AG09319 (cell line): ENCODE results near the gene TSN.
A peak's percentile ranks its signal among the peaks of the same experiment; 100 is the strongest.

ENCODE experiments used
- DNase-seq: peaks from one replicate; pipeline ENCODE4 v3.0.0-alpha.2; 2010; ENCODE audit warnings: low read depth; ENCODE audit errors: extremely low read depth
- TF ChIP-seq, protein P1 (sequence below): IDR thresholded peaks from 2 replicates; pipeline ENCODE4 v1.5.1; 2011; ENCODE audit warnings: low read depth, mild to moderate bottlenecking, inconsistent platforms, low read length, moderate library complexity

The TSN gene

GRCh38 chr2:121716126-121716525 lies 39.3 kb upstream of the TSN start:
- TF ChIP-seq, protein P1, sequence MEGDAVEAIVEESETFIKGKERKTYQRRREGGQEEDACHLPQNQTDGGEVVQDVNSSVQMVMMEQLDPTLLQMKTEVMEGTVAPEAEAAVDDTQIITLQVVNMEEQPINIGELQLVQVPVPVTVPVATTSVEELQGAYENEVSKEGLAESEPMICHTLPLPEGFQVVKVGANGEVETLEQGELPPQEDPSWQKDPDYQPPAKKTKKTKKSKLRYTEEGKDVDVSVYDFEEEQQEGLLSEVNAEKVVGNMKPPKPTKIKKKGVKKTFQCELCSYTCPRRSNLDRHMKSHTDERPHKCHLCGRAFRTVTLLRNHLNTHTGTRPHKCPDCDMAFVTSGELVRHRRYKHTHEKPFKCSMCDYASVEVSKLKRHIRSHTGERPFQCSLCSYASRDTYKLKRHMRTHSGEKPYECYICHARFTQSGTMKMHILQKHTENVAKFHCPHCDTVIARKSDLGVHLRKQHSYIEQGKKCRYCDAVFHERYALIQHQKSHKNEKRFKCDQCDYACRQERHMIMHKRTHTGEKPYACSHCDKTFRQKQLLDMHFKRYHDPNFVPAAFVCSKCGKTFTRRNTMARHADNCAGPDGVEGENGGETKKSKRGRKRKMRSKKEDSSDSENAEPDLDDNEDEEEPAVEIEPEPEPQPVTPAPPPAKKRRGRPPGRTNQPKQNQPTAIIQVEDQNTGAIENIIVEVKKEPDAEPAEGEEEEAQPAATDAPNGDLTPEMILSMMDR, result no peak
- DNase-seq, result no peak

GRCh38 chr2:121717529-121717928 lies 37.9 kb upstream of the TSN start:
- TF ChIP-seq, protein P1, result no peak
- no peak for DNase-seq

- TF ChIP-seq, protein P1, result no peak
- peak; percentile 44 for DNase-seq
Measured at GRCh38 chr2:121721926-121722325, 33.5 kb upstream of the TSN start.

DNA sequence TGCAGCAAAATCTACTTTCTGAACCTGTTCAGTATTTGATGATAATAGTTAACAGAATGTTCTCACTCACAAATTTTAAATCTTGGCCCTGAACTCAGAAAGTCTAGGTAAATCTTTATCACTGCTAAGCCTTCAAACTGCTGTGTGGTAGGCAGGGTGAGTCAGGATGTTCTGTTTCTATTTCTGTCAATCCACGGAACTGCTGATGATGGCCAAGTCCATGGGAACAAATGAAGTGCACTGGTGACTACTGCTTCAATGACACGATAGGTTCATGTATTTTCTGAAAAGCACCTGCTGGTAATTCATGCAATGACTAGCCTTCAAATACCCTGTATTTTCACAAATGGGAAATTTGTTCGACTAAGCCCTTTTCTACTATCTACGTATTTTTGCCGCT lies 33.0 kb upstream of the TSN start:
- no peak for DNase-seq
- TF ChIP-seq, protein P1, result no peak

DNA sequence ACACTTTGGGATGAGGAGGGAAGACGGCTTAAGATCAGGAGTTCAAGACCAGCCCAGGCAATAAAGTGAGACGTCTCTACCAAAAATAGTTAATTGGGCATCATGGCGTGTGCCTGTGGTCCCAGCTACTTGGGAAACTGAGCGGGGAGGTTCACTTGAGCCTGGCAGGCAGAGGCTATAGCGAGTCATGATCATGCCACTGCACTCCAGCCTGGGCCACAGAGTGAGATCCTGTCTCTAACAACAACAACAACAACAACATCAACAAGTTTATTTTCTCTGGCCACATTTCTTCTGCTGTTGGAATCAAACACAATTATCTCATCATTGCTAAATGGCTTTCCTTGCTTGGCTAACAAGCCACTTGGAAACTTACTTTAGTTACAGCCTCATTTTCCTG lies 32.1 kb upstream of the TSN start:
- DNase-seq, result no peak
- TF ChIP-seq, protein P1, result no peak

DNA sequence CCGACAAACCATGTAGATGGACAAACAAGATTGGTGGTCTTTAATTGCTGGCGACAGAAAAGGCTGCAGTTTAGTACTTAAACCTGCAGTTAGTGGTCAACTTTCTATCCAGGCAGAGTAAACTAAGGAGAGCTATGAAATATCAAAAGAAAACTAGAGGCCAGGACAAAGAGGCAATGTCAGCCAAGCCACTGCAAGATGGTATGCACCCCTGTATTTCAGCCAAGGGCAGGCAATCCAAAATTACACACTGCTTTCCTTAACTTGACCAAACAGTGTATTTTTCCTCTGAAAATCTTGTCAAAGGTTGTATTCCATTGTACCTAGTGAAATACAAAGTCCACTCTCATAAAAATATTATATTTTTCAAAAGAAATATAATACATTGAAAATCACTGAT lies 28.1 kb upstream of the TSN start:
- TF ChIP-seq, protein P1, result no peak
- no peak for DNase-seq

- no peak for DNase-seq
- TF ChIP-seq, protein P1, result no peak
Measured at GRCh38 chr2:121727950-121728349, 27.5 kb upstream of the TSN start.
